Lung (tissue), 12 donors: Measurements from ENCODE around the gene ATAD3C. TPM values are rescaled to one million over a fixed set of nuclear protein-coding genes. Genes with fewer than 3 reads are reported as not detected.
A peak's percentile ranks its signal among the peaks of the same experiment; 100 is the strongest.
"Not testable (repeated sequence)": the region's sequence is repeated elsewhere in the genome, so short reads cannot be mapped to it uniquely, and the experiment has no call there.

Experiments
- ATAC-seq: fragments of 200-7000 bp; cut with Tn5 transposase; one replicate; pipeline ENCODE4 v1.9.1; 2020; ENCODE audit warnings: moderate number of reproducible peaks; ENCODE audit not compliant: insufficient read depth, low FRiP score
- DNase-seq, 3 donors: peaks; one replicate each; pipeline ENCODE4 v3.0.0-alpha.2; 2013 to 2017
- H3K27ac ChIP-seq, 2 donors: one replicate each; pipeline ENCODE4 v1.5.1; 2013; ENCODE audit warnings: mild to moderate bottlenecking in 2 of 2, moderate library complexity in 2 of 2, control low read depth in 1 of 2, inconsistent platforms in 1 of 2, low read depth in 1 of 2, low read length in 1 of 2
- H3K27me3 ChIP-seq, 3 donors: one replicate each; pipeline ENCODE4 v1.5.1; 2013; ENCODE audit warnings: low read length in 2 of 3; ENCODE audit not compliant: control insufficient read depth in 3 of 3, insufficient read depth in 3 of 3
- H3K36me3 ChIP-seq, 4 donors: one replicate each; pipeline ENCODE4 v1.5.1; 2013; ENCODE audit warnings: low read length in 4 of 4, mild to moderate bottlenecking in 1 of 4, moderate library complexity in 1 of 4; ENCODE audit not compliant: control insufficient read depth in 4 of 4, insufficient read depth in 4 of 4
- H3K4me1 ChIP-seq, 5 donors: one replicate each; pipeline ENCODE4 v1.5.1; 2013; ENCODE audit warnings: low read length in 5 of 5, mild to moderate bottlenecking in 2 of 5, moderate library complexity in 1 of 5; ENCODE audit not compliant: control insufficient read depth in 5 of 5, insufficient read depth in 5 of 5
- H3K4me3 ChIP-seq: one replicate; pipeline ENCODE4 v1.5.1; 2013; ENCODE audit warnings: mild to moderate bottlenecking, control low read depth, moderate library complexity
- H3K9ac ChIP-seq, 2 donors: one replicate each; pipeline ENCODE4 v1.5.1; 2013; ENCODE audit warnings: low read length in 2 of 2, control low read depth in 1 of 2; ENCODE audit not compliant: insufficient read depth in 1 of 2
- H3K9me3 ChIP-seq, 4 donors: one replicate each; pipeline ENCODE4 v1.5.1; 2013; ENCODE audit warnings: low read length in 3 of 4, mild to moderate bottlenecking in 1 of 4, moderate library complexity in 1 of 4; ENCODE audit not compliant: control insufficient read depth in 4 of 4, insufficient read depth in 3 of 4
- WGBS, 2 donors: extraction: QIAGEN DNeasy Blood & Tissue Kit; methylation state at CpG; one replicate each; pipeline ENCODE4 v1.1.7; 2013; 5-methylcytosine and 5-hydroxymethylcytosine counted together
- polyA plus RNA-seq, 2 donors: library from polyadenylated mRNA; stranded (reverse); fragments of 200-250 nt; gene quantifications; one replicate each; pipeline ENCODE4 v1.2.1, GENCODE V29; 2013
- total RNA-seq, 2 donors: library from RNA; depleted of rRNA in 1 of 2; stranded (reverse); fragments of >200 nt in 1 of 2; gene quantifications; one replicate each; pipeline ENCODE4 v1.2.1, GENCODE V29; 2014 to 2021
- TF ChIP-seq, protein P1 (sequence below): IDR thresholded peaks from 2 replicates; pipeline ENCODE4 v1.5.1; 2012; ENCODE audit warnings: mild to moderate bottlenecking; ENCODE audit errors: control extremely low read depth, extremely low read depth
- donor health status: control.
- donor health status: control.
- donor health status: Bipolar disorder and iron deficiency.
- donor health status: healthy.
- donor health status: DM: yes; HTN: yes; CAD: no.

ATAD3C gene
- total and polyA plus RNA-seq, 4 donors: 0.60 to 18.0 (median 14.8) TPM

DNA sequence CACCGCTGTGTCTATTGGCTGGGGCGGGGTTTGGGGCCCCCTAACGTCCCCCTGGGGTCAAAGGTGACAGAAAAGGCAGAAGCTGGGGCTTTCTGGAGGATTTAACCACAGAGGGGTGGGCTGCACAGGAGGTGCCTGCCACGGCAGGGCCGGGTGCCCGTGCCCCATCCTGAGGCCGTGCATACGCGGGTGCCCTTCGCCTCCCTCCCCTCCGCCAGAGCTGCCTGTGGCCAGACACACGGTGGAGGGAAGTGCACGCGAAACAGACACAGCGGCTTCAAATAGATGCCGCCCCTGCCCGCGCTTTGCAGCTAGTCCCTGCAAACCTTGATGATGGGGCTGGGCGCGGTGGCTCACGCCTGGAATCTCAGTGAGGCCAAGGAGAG, 60.0 kb downstream of the ATAD3C start:
- H3K27me3 ChIP-seq, H3K9ac ChIP-seq, H3K4me3 ChIP-seq, DNase-seq, H3K9me3 ChIP-seq, H3K27ac ChIP-seq, ATAC-seq, H3K36me3 ChIP-seq, H3K4me1 ChIP-seq: not testable (repeated sequence)
- 67 to 85% methylated on average over 14 to 17 of the region's 21 CpGs for WGBS, 2 donors

DNA sequence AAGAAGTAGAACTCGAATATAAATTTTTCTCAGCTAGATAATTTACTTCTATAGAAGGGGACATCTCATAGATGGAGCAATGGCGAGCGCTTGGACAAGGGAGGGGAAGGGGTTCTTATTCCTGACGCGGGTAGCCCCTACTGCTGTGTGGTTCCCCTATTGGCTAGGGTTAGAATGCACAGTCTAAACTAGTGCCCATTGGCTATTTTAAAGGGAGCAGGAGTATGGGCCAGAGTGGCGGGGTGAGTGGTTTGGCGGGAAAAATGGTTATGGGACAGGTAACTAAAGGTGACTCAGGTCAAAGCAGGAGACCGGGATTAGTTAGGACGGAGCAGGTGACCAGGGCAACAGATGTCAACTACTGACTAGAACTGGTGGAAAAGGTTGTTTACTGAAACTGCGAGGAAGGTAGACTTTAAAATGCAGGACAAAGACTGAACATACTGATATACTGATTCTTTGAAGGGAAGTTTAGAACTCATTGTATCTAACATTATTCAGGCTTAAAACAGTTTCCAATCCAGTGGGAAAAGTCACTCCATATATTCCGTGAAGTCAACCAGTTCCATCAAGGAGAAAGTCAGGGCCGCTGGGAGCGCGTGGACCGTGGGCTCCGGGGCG, 61.5 kb downstream of the ATAD3C start:
- peaks cover 0 to 6% (median 2%) of the 10 kb centered on the region in 5 donors for H3K4me1 ChIP-seq
- DNase-seq (peak; percentile 30 to 36 (median 35)), ATAC-seq (no peak)
- H3K9ac ChIP-seq: peak overlapping the region in 1 of 2 donors; percentile 60
- peaks cover 0 to 5% (median 0%) of the 10 kb centered on the region in 4 donors for H3K36me3 ChIP-seq
- H3K27me3 ChIP-seq: no peaks in the 10 kb centered on the region
- peak overlapping the region; percentile 88 to 98 for H3K27ac ChIP-seq
- H3K4me3 ChIP-seq: peak overlapping the region; percentile 88
- TF ChIP-seq, protein P1, sequence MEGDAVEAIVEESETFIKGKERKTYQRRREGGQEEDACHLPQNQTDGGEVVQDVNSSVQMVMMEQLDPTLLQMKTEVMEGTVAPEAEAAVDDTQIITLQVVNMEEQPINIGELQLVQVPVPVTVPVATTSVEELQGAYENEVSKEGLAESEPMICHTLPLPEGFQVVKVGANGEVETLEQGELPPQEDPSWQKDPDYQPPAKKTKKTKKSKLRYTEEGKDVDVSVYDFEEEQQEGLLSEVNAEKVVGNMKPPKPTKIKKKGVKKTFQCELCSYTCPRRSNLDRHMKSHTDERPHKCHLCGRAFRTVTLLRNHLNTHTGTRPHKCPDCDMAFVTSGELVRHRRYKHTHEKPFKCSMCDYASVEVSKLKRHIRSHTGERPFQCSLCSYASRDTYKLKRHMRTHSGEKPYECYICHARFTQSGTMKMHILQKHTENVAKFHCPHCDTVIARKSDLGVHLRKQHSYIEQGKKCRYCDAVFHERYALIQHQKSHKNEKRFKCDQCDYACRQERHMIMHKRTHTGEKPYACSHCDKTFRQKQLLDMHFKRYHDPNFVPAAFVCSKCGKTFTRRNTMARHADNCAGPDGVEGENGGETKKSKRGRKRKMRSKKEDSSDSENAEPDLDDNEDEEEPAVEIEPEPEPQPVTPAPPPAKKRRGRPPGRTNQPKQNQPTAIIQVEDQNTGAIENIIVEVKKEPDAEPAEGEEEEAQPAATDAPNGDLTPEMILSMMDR: no peak
- H3K9me3 ChIP-seq: no peaks in the 10 kb centered on the region
- WGBS, 2 donors: 11 to 14% methylated on average over 17 of the region's 17 CpGs

DNA sequence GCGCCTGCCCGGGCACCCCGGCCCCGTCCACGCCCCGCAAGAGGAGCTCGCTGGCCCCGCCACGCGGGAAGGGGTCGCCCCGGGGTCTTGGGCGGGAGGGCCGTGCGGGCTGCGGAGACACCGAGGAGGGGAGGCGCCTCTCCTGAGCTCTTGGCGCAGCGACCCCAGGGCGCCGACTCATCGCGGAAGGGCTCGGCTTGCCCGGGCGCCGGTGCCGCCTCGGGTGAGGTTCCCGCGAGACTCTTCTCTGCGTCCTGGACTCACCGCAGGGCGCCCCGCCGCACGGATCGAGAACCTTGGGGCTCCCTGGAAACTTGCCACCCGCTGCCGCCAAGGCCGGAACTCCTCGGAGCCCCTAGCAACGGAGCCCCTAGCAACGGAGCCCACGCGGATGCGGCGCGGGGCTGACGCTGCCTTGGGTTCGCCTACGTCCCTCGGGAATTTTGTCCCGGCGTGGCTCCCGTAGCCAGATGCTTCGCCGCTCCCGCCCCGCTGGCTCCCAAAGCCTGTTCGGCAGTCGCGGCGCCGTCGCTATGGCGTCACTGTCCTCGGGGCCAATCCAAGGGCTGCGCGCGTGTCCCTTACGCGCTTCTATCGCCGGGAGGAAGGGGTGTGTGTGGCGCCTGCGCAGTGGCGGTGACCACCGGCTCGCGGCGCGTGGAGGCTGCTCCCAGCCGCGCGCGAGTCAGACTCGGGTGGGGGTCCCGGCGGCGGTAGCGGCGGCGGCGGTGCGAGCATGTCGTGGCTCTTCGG, 62.2 kb downstream of the ATAD3C start, which contains the start of gene ATAD3A:
TSS of gene ATAD3A (plus strand) at position 630 of the 753 bp plus-strand sequence. CDS start at position 737, 107 bp downstream.
- ATAC-seq: peak; percentile 97
- TF ChIP-seq, protein P1: no peak
- peak; percentile 98 to 99 (median 98) for DNase-seq
- Histone ChIP-seq H3K4me3 (peak within 1 kb of the TSS; percentile 88), H3K9me3 (no peaks in the 10 kb centered on the region), H3K36me3 (peaks cover 0 to 5% (median 0%) of the 10 kb centered on the region in 4 donors), H3K27me3 (no peaks in the 10 kb centered on the region), H3K27ac (peak within 1 kb of the TSS; percentile 88 to 98), H3K9ac (peak within 1 kb of the TSS in 1 of 2 donors; percentile 60), H3K4me1 (peaks cover 0 to 6% (median 2%) of the 10 kb centered on the region in 5 donors)
- 0% methylated on average over 72 to 99 of the region's 99 CpGs for WGBS, 2 donors

DNA sequence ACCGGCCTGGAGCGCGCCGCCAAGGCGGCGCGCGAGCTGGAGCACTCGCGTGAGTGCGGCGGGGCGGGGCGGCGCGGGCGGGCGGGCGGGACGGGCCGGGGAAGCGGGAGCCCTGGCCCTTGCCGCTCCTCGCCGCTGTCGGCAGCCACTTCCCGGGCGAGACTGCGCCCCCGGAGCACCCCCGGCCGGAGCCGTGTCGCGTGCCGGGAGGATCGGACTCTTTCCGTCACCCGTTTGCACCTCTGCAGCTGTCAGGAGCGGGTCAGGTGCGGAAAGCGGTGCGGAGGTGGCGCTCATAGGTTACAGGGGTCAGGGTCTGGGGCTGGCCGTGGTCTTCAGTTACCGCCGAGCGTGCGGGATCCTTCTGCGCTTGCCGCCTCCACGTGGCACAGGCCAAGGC, 62.9 kb downstream of the ATAD3C start:
- not testable (repeated sequence) for H3K36me3 ChIP-seq, H3K27ac ChIP-seq, H3K27me3 ChIP-seq, ATAC-seq, DNase-seq, H3K4me1 ChIP-seq, H3K9me3 ChIP-seq, H3K9ac ChIP-seq
- H3K4me3 ChIP-seq: peak overlapping the region; percentile 63
- WGBS, 2 donors: 0% methylated on average over 13 to 47 of the region's 52 CpGs

DNA sequence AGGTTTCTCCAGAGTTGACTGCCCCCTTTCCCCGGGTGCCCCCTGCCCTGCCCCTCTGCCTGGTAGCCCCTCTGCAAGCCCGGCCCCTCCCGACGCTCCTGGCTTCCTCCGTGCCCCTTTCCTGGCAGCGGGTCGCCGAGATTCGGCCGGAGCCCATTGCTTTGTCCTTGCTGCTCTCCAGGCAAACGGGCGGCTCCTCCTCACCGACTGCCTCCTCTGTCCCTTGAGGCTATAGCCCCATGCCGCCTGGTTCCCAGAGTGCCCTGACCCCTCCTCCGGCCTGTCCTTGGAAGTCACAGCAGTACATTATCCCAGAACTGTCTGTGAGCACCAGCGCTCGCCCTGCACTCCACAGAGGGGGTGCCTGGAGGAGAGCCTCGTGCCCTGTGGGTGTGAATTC, 64.2 kb downstream of the ATAD3C start:
- DNase-seq, H3K27ac ChIP-seq, H3K9me3 ChIP-seq, ATAC-seq, H3K4me1 ChIP-seq, H3K27me3 ChIP-seq, H3K4me3 ChIP-seq, H3K9ac ChIP-seq: not testable (repeated sequence)
- WGBS, 2 donors: 86 to 95% methylated on average over 12 to 16 of the region's 18 CpGs
- peaks cover 7 to 10% (median 8%) of the 10 kb centered on the region in 4 donors for H3K36me3 ChIP-seq

DNA sequence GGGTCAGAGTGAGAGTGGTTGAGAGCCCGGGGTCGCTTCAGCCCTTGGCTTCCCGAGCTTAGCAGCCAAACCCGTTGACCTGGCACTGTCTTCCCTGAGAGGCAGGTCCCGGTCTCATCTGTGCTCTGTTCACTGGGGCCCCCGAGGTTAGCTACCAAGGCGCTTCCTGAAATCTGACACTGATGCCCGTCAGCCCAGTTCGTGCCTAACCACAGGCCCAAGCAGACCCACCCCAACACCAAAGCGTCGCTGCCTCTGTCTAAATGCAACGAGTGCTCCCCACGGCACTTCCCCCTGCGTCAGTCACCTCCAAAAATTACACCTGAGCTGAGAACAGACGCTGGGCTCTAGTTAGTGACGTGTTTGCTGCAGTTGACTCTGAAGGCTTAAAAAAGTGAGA, 64.9 kb downstream of the ATAD3C start:
- H3K4me1 ChIP-seq, H3K9me3 ChIP-seq, H3K9ac ChIP-seq, H3K27ac ChIP-seq, DNase-seq, ATAC-seq, H3K4me3 ChIP-seq, H3K27me3 ChIP-seq: not testable (repeated sequence)
- 32 to 74% methylated on average over 7 to 14 of the region's 16 CpGs for WGBS, 2 donors
- peaks cover 7 to 10% (median 9%) of the 10 kb centered on the region in 4 donors for H3K36me3 ChIP-seq
